ENCODE results near the gene ANO2.

DNA sequence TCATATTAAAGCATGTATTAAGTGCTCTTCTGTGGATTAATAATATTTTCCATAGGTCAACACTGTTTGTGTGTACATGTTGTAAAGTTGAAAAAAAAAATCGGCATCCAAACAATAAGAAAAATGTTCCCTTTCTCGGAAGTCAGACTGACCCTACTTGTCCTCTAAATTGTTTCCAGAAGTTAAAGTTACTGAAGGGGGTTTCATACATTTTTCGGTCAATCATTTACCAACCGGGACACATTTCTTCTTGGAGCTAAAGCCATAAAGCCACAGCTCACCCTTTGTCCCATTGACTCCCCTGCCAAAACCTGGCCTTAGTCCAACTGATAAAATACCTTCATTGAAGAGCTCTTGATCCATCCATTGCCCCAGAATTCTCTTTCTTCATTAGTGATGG lies 230.0 kb downstream of the ANO2 start:
- TF ChIP-seq ZNF274 (IDR thresholded peaks at IDR 0.05; ENCODE audit: low read depth, low read length) (no peak), YY1 (IDR thresholded peaks at IDR 0.05; ENCODE audit: insufficient read depth, insufficient read length) (no peak), SUZ12 (IDR thresholded peaks at IDR 0.05; ENCODE audit: extremely low read depth, insufficient read depth, insufficient read length) (no peak)
